HG02588 (cell line): ENCODE results near the gene C16orf46.

Experiments
- ATAC-seq: cut with Tn5 transposase; IDR thresholded peaks from one replicate; pipeline ENCODE4 v1.9.1; 2021; ENCODE audit warnings: mild to moderate bottlenecking, moderate library complexity; ENCODE audit not compliant: unreplicated experiment

Gene C16orf46

GRCh38 chr16:81076566-81077075 lies 417 bp downstream of the C16orf46 start:
- ATAC-seq: peak; percentile 82

GRCh38 chr16:81073560-81074330 lies 3.3 kb downstream of the C16orf46 start:
- no peak for ATAC-seq

GRCh38 chr16:81071805-81072204 lies 5.2 kb downstream of the C16orf46 start:
- ATAC-seq: no peak

- no peak for ATAC-seq
Observed at GRCh38 chr16:81070979-81071378, 6.1 kb downstream of the C16orf46 start.

GRCh38 chr16:81069063-81069462 lies 8.0 kb downstream of the C16orf46 start:
- ATAC-seq: no peak

- no peak for ATAC-seq
Observed at GRCh38 chr16:81067166-81067565, 9.9 kb downstream of the C16orf46 start.

GRCh38 chr16:81066681-81067080 lies 10.4 kb downstream of the C16orf46 start:
- ATAC-seq: no peak

GRCh38 chr16:81061871-81062608 lies 15.0 kb downstream of the C16orf46 start:
- ATAC-seq: no peak

- ATAC-seq: no peak
Observed at GRCh38 chr16:81061307-81061640, 15.8 kb downstream of the C16orf46 start.

GRCh38 chr16:81060576-81061306 lies 16.3 kb downstream of the C16orf46 start:
- ATAC-seq: no peak

GRCh38 chr16:81053761-81054160 lies 23.3 kb downstream of the C16orf46 start:
- ATAC-seq: no peak

GRCh38 chr16:81042821-81043220 lies 34.2 kb downstream of the C16orf46 start:
- ATAC-seq: no peak

- no peak for ATAC-seq
Observed at GRCh38 chr16:81041696-81042095, 35.3 kb downstream of the C16orf46 start.

- ATAC-seq: no peak
Observed at GRCh38 chr16:81040842-81041241, 36.2 kb downstream of the C16orf46 start.

- ATAC-seq: no peak
Observed at GRCh38 chr16:81040131-81040530, 36.9 kb downstream of the C16orf46 start.

- no peak for ATAC-seq
Observed at GRCh38 chr16:81036751-81037350, 40.2 kb downstream of the C16orf46 start.

- ATAC-seq: peak; percentile 51
Observed at GRCh38 chr16:81035975-81036750, 40.9 kb downstream of the C16orf46 start.

GRCh38 chr16:81035398-81035974 lies 41.6 kb downstream of the C16orf46 start, which contains the start of gene ATMIN:
ATMIN (plus strand) TSS chr16:81035842; CDS start chr16:81035871, 29 bp downstream.
- peak; percentile 92 for ATAC-seq

- no peak for ATAC-seq
Observed at GRCh38 chr16:81029930-81030604, 47.0 kb downstream of the C16orf46 start.
